ENCODE data around the gene CEMIP2.

- TF ChIP-seq CTCF (IDR thresholded peaks at IDR 0.05) = no peak
- no peak for TF ChIP-seq POLR2A (IDR thresholded peaks at IDR 0.05)
These were observed 130.4 kb downstream of the CEMIP2 start for GRCh38 chr9:71637926-71638325.
